ENCODE measurements around the gene DHDH. TPM values are rescaled to one million over a fixed set of nuclear protein-coding genes. Genes with fewer than 3 reads are reported as not detected.

The DHDH gene
- total and polyA plus RNA-seq, 2 of the 13 experiments (the other 11 are each of a cell fraction or from before 2014, with no cell fraction given): 0.13 to 0.91 TPM

- 0 out of 2 replicates have a peak, but pooled peaks have one; percentile 32 for TF ChIP-seq ADNP (CRISPR knock-in tag; IDR thresholded peaks at IDR 0.05)
- no peak; the same call in 1 of the 2 replicates for TF ChIP-seq ZNF574 (CRISPR knock-in tag; IDR thresholded peaks at IDR 0.05)
- TF ChIP-seq TFDP1 (CRISPR knock-in tag; IDR thresholded peaks at IDR 0.05; ENCODE audit: borderline replicate concordance): peak; percentile 80; the same call in 1 of the 2 replicates
- no peak for TF ChIP-seq MBNL3 (CRISPR knock-in tag; conservative IDR thresholded peaks at IDR 0.05)
- peak; percentile 65; the same call in 1 of the 2 replicates for TF ChIP-seq AFF4 (CRISPR knock-in tag; IDR thresholded peaks at IDR 0.05)
- no peak for TF ChIP-seq TBX2 (CRISPR knock-in tag; IDR thresholded peaks at IDR 0.05; ENCODE audit: borderline replicate concordance)
- no peak for TF ChIP-seq ATF3 (CRISPR knock-in tag; IDR thresholded peaks at IDR 0.05)
- no peak for TF ChIP-seq ZNF75D (CRISPR knock-in tag; IDR thresholded peaks at IDR 0.05; ENCODE audit: borderline replicate concordance)
- no peak for TF ChIP-seq RELA (CRISPR knock-in tag; IDR thresholded peaks at IDR 0.05)
- TF ChIP-seq FUBP1 (CRISPR knock-in tag; IDR thresholded peaks at IDR 0.05; ENCODE audit: borderline replicate concordance): no peak
- TF ChIP-seq MIER3 (CRISPR knock-in tag; IDR thresholded peaks at IDR 0.05; ENCODE audit: borderline replicate concordance): no peak
- TF ChIP-seq KDM3A (CRISPR knock-in tag; IDR thresholded peaks at IDR 0.05; ENCODE audit: low read depth): no peak
- TF ChIP-seq NR2F2 (IDR thresholded peaks at IDR 0.05; ENCODE audit: borderline replicate concordance, low read depth): peak; percentile 82
- TF ChIP-seq ZNF367 (CRISPR knock-in tag; IDR thresholded peaks at IDR 0.05; ENCODE audit: borderline replicate concordance): no peak
- no peak for TF ChIP-seq AGO2 (optimal IDR thresholded peaks at IDR 0.05; ENCODE audit: low read depth, low read length)
- peak; percentile 58 for TF ChIP-seq POLR2G (IDR thresholded peaks at IDR 0.05; ENCODE audit: low read depth, low read length)
- TF ChIP-seq ZFX (CRISPR knock-in tag; IDR thresholded peaks at IDR 0.05; ENCODE audit: low read depth): no peak
- TF ChIP-seq NR2F1 (CRISPR knock-in tag; IDR thresholded peaks at IDR 0.05): peak; percentile 76 to 81; a peak in 3 of 4 replicates
Observed at GRCh38 chr19:48961051-48961649, 27.7 kb downstream of the DHDH start (continued).
